Endothelial cell of umbilical vein (primary cell): ENCODE data around the gene IQGAP2. TPM values are rescaled to one million over a fixed set of nuclear protein-coding genes. Genes with fewer than 3 reads are reported as not detected.
"Not testable (repeated sequence)": the region's sequence is repeated elsewhere in the genome, so short reads cannot be mapped to it uniquely, and the experiment has no call there.

Experiments
- BruUV-seq: library from RNA; stranded (reverse); fragments of 400-500 nt; replicated peaks from 2 replicates; lab custom pipeline; 2021; lab: Mats Ljungman, UMichigan
- CTCF ChIA-PET: fragments of 300-600, 350-600 bp; sonication (Branson Sonifier 250); formaldehyde crosslinking; loops from one replicate; lab custom pipeline; 2021; ENCODE audit warnings: antibody characterized with exemption, inconsistent platforms; lab: Charles Lee
- POLR2A ChIA-PET: fragments of 300-600, 350-600 bp; sonication (Branson Sonifier 250); formaldehyde crosslinking; loops from one replicate; lab custom pipeline; 2021; ENCODE audit warnings: antibody characterized with exemption, inconsistent platforms; lab: Charles Lee
- DNase-seq: peaks from one replicate; pipeline ENCODE4 v3.0.0-alpha.2; 2011; ENCODE audit warnings: low read depth, low spot score
- FAIRE-seq: peaks from 2 replicates; lab custom pipeline; 2011; peaks lifted over from hg19 to GRCh38; lab: Jason Lieb, UNC
- H2AFZ ChIP-seq: 2 replicates; pipeline ENCODE4 v1.6.0; 2012; ENCODE audit warnings: low read depth, low read length, control low read depth, inconsistent platforms
- H3K27ac ChIP-seq: 2 replicates; pipeline ENCODE4 v1.5.1; 2011; ENCODE audit warnings: low read depth, mild to moderate bottlenecking, control low read depth, low read length, moderate library complexity; ENCODE audit not compliant: insufficient read depth
- H3K27me3 ChIP-seq, 2 experiments: 2 replicates each; pipeline versions ENCODE4 v1.6.0 to v1.6.1; 2011; ENCODE audit warnings: low read length in 2 of 2, mixed read lengths in 1 of 2; ENCODE audit not compliant: control insufficient read depth in 2 of 2, insufficient read depth in 2 of 2
- H3K36me3 ChIP-seq, 2 experiments: 2 replicates in 1 of 2; 3 replicates in 1 of 2; pipeline ENCODE4 v1.5.1; 2011; ENCODE audit warnings: low read length in 2 of 2, mild to moderate bottlenecking in 1 of 2, moderate library complexity in 1 of 2; ENCODE audit not compliant: control insufficient read depth in 2 of 2, insufficient read depth in 2 of 2; ENCODE audit errors: extremely low read depth in 1 of 2
- H3K4me1 ChIP-seq: 3 replicates; pipeline ENCODE4 v1.5.1; 2011; ENCODE audit warnings: mild to moderate bottlenecking, low read length; ENCODE audit not compliant: control insufficient read depth, insufficient read depth; ENCODE audit errors: extremely low read depth
- H3K4me2 ChIP-seq: 2 replicates; pipeline ENCODE4 v1.6.1; 2011; ENCODE audit warnings: low read length, control low read depth, mixed read lengths; ENCODE audit not compliant: insufficient read depth
- H3K4me3 ChIP-seq, 3 experiments: fragments of 200-600 bp in 1 of 3; sonication (generic), shearing (Covaris generic) in 1 of 3; replicated peaks in 1 of 3; 2 replicates each; pipeline ENCODE4 v1.5.1; 2011 to 2016; ENCODE audit warnings: control low read depth in 3 of 3, low read length in 3 of 3, mild to moderate bottlenecking in 2 of 3, inconsistent platforms in 1 of 3, low read depth in 1 of 3, moderate library complexity in 1 of 3; ENCODE audit not compliant: insufficient read depth in 1 of 3
- H3K79me2 ChIP-seq: 2 replicates; pipeline ENCODE4 v1.6.0; 2012; ENCODE audit warnings: low read length, inconsistent platforms; ENCODE audit not compliant: control insufficient read depth, insufficient read depth
- H3K9ac ChIP-seq: replicated peaks from 2 replicates; pipeline ENCODE3; 2011; ENCODE audit warnings: low read length, control low read depth; ENCODE audit not compliant: insufficient read depth; ENCODE audit errors: extremely low read depth
- H3K9me1 ChIP-seq: replicated peaks from 3 replicates; pipeline ENCODE4 v1.6.0; 2011; ENCODE audit warnings: mild to moderate bottlenecking, low read length; ENCODE audit not compliant: control insufficient read depth, insufficient read depth; ENCODE audit errors: extremely low read depth
- H3K9me3 ChIP-seq: replicated peaks from 2 replicates; pipeline ENCODE4 v1.5.1; 2012; ENCODE audit warnings: low read length, inconsistent platforms; ENCODE audit not compliant: control insufficient read depth, insufficient read depth
- H4K20me1 ChIP-seq: replicated peaks from 2 replicates; pipeline ENCODE3; 2011; ENCODE audit warnings: mild to moderate bottlenecking, low read length; ENCODE audit not compliant: control insufficient read depth, insufficient read depth; ENCODE audit errors: extremely low read depth
- GATA2 ChIP-seq: IDR thresholded peaks from 2 replicates; pipeline ENCODE4 v1.7.0; 2011; ENCODE audit warnings: low read depth, mild to moderate bottlenecking, moderate library complexity, mixed read lengths, low read length; ENCODE audit not compliant: insufficient read length, insufficient read depth
- JUN ChIP-seq: IDR thresholded peaks from 2 replicates; pipeline ENCODE4 v1.6.1; 2011; ENCODE audit warnings: borderline replicate concordance, low read depth; ENCODE audit not compliant: insufficient read length, insufficient read depth
- MYC ChIP-seq: IDR thresholded peaks from one replicate; pipeline ENCODE4 v1.6.1; 2011; ENCODE audit warnings: mild to moderate bottlenecking, low read depth, low read length
- dilution Hi-C: fragments of 300-500 bp; cut with MboI; formaldehyde crosslinking; loops from one replicate; pipeline ENCODE4 v1.15.0; 2019; ENCODE audit warnings: low sequenced_read_pairs; ENCODE audit not compliant: extremely low pct_ligation_motif_present
- intact Hi-C: fragments of 100-400 bp; cut with micrococcal nuclease; formaldehyde crosslinking; loops from one replicate; pipeline ENCODE4 v1.10.0; 2022
- polyA plus RNA-seq, 4 experiments: library from polyadenylated mRNA; depleted of rRNA in 3 of 4; stranded (reverse) in 3 of 4; unstranded in 1 of 4; fragments of >200 nt; gene quantifications; 2 replicates each; pipeline versions ENCODE4 v1.2.1 to v1.2.3, GENCODE V29; 2011 to 2012; ENCODE audit warnings: missing spikeins in 1 of 4
- total RNA-seq: library from RNA; stranded (reverse); gene quantifications from 2 replicates; pipeline ENCODE4 v1.2.3, GENCODE V29; 2021
- TF ChIP-seq, protein P1 (sequence below): IDR thresholded peaks from 2 replicates; pipeline ENCODE4 v1.6.1; 2011; ENCODE audit not compliant: insufficient read depth, insufficient read length
- TF ChIP-seq, protein P2 (sequence below), 2 donors: IDR thresholded peaks; 1 replicate in 1 of 2; 2 replicates in 1 of 2; pipeline ENCODE4 v1.5.1; 2011; ENCODE audit warnings: low read length in 2 of 2, mild to moderate bottlenecking in 2 of 2, moderate library complexity in 2 of 2, control low read depth in 1 of 2, inconsistent platforms in 1 of 2, low read depth in 1 of 2; ENCODE audit not compliant: insufficient read depth in 1 of 2; ENCODE audit errors: extremely low read depth in 1 of 2

Gene IQGAP2
- total and polyA plus RNA-seq, 2 donors (not counting 3 experiments of a cell fraction or from before 2014, with no cell fraction given) = 4.5 to 4.7 TPM

DNA sequence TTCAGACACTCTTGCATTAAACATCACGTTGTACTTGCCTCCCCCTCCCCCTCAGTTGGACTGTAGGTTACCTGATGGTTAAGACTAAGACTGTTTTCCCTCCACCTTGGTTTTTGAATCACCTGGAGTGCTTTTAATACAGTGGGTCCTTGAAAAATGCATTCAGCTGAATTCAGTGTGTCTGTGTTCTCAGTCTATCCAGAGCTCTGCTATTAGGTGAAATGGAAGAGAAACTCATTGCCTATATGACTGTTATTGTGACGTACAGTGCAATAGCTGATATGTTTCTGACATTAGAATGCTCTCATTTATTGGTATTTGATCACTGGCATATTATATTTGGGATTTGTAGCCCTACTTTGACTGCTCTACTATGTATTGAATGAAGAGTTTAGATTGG is 111.6 kb downstream of the IQGAP2 start:
- intact Hi-C loops (no loop called here), dilution Hi-C loops (no loop called here)
- Histone ChIP-seq H3K36me3 (no peaks in the 10 kb centered on the region), H3K9me1 (no peaks in the 10 kb centered on the region), H3K9me3 (no peaks in the 10 kb centered on the region), H2AFZ (no peak overlapping the region), H3K27ac (no peak overlapping the region), H3K9ac (no peak overlapping the region), H3K4me1 (no peaks in the 10 kb centered on the region), H3K4me2 (no peak overlapping the region), H3K4me3 (no peak overlapping the region), H3K79me2 (no peaks in the 10 kb centered on the region), H3K27me3 (no peaks in the 10 kb centered on the region), H4K20me1 (no peaks in the 10 kb centered on the region)
- ChIA-PET POLR2A (no interaction called here), CTCF (no interaction called here)
- no peak for FAIRE-seq
- BruUV-seq = no TSS peak
- TF ChIP-seq JUN = no peak
- no peak for TF ChIP-seq GATA2
- TF ChIP-seq MYC = no peak
- no peak for DNase-seq

DNA sequence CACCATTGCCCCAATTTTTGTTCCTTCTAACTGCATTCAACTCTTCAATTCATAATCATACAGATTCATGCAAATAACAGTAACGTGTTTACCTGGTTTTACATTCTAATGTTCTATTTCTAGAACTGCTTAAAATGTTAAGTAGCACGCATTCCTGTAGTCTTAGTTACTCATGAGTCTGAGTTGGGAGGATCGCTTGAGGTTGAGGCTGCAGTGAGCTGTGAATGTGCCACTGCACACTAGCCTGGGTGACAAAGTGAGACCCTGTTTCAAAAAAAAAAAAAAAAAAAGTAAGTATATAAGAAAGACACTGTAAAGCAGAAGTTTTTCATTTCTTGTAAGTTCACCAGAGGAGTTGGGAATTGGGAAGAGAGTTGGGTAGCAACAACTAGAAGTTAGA is 114.2 kb downstream of the IQGAP2 start:
- Histone ChIP-seq H3K4me3 (no peak overlapping the region), H3K9me3 (no peaks in the 10 kb centered on the region), H3K79me2 (no peaks in the 10 kb centered on the region), H3K4me1 (no peaks in the 10 kb centered on the region), H3K36me3 (no peaks in the 10 kb centered on the region), H3K4me2 (no peak overlapping the region), H3K27ac (no peak overlapping the region), H2AFZ (no peak overlapping the region), H3K9ac (no peak overlapping the region), H3K9me1 (no peaks in the 10 kb centered on the region), H4K20me1 (no peaks in the 10 kb centered on the region), H3K27me3 (no peaks in the 10 kb centered on the region)
- FAIRE-seq (no peak), DNase-seq (no peak)
- CTCF ChIA-PET = no interaction called here
- POLR2A ChIA-PET = no interaction called here
- TF ChIP-seq, protein P1, sequence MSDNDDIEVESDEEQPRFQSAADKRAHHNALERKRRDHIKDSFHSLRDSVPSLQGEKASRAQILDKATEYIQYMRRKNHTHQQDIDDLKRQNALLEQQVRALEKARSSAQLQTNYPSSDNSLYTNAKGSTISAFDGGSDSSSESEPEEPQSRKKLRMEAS = no peak
- no peak for TF ChIP-seq JUN
- TF ChIP-seq, protein P2, sequence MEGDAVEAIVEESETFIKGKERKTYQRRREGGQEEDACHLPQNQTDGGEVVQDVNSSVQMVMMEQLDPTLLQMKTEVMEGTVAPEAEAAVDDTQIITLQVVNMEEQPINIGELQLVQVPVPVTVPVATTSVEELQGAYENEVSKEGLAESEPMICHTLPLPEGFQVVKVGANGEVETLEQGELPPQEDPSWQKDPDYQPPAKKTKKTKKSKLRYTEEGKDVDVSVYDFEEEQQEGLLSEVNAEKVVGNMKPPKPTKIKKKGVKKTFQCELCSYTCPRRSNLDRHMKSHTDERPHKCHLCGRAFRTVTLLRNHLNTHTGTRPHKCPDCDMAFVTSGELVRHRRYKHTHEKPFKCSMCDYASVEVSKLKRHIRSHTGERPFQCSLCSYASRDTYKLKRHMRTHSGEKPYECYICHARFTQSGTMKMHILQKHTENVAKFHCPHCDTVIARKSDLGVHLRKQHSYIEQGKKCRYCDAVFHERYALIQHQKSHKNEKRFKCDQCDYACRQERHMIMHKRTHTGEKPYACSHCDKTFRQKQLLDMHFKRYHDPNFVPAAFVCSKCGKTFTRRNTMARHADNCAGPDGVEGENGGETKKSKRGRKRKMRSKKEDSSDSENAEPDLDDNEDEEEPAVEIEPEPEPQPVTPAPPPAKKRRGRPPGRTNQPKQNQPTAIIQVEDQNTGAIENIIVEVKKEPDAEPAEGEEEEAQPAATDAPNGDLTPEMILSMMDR (IDR thresholded peaks at IDR 0.05; ENCODE audit: extremely low read depth in 1 of 2, insufficient read depth in 1 of 2, low read depth in 1 of 2, low read length in 2 of 2) = no peak
- intact Hi-C loops (no loop called here), dilution Hi-C loops (no loop called here)
- BruUV-seq = no TSS peak

DNA sequence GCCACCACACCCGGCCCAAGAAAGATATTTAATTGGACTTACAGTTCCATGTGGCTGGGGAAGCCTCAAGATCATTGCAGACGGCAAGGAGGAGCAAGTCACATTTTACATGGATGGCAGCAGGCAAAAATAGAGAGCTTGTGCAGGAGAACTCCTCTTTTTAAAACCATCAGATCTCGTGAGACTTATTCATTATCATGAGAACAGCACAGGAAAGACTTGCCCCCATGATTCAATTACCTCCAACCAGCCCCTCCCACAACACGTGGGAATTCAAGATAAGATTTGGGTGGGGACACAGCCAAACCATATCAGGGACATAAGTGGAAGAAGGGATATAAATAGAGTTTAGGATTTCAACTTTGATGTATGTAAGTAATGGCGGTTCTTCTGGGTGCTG is 115.2 kb downstream of the IQGAP2 start:
- H3K4me2 ChIP-seq, intact Hi-C loops, FAIRE-seq, dilution Hi-C loops, H3K9me3 ChIP-seq, CTCF ChIA-PET, DNase-seq, POLR2A ChIA-PET, H3K36me3 ChIP-seq, H3K9me1 ChIP-seq, H3K27me3 ChIP-seq, H3K79me2 ChIP-seq, H4K20me1 ChIP-seq, H3K4me3 ChIP-seq, H3K4me1 ChIP-seq, H3K27ac ChIP-seq, H3K9ac ChIP-seq, H2AFZ ChIP-seq, BruUV-seq: not testable (repeated sequence)
